Effector memory CD8-positive, alpha-beta T cell (primary cell): ENCODE results near the gene RIMS4.

Source experiments
- ATAC-seq: fragments of 150-1000 bp; cut with Tn5 transposase; replicated peaks from 2 replicates; pipeline ENCODE4 v1.10.0; 2021; ENCODE audit warnings: mild to moderate bottlenecking, moderate library complexity
- DNase-seq, 3 experiments: peaks; one replicate each; pipeline ENCODE4 v3.0.0; 2021
- H3K27ac Mint-ChIP-seq, 2 donors: one replicate each; pipeline ENCODE4 v1.8.0; 2022; ENCODE audit warnings: mild to moderate bottlenecking in 2 of 2, mixed read lengths in 2 of 2, moderate library complexity in 2 of 2
- H3K27me3 Mint-ChIP-seq, 2 donors: one replicate each; pipeline ENCODE4 v1.8.0; 2022; ENCODE audit warnings: mixed read lengths in 2 of 2
- H3K36me3 Mint-ChIP-seq: one replicate; pipeline ENCODE4 v1.8.0; 2022; ENCODE audit warnings: mild to moderate bottlenecking, moderate library complexity, mixed read lengths; ENCODE audit not compliant: insufficient read depth
- H3K4me1 Mint-ChIP-seq, 2 donors: one replicate each; pipeline ENCODE4 v1.8.0; 2022; ENCODE audit warnings: low read depth in 2 of 2, mixed read lengths in 2 of 2
- H3K4me3 Mint-ChIP-seq, 2 donors: one replicate each; pipeline ENCODE4 v1.8.0; 2022; ENCODE audit warnings: mild to moderate bottlenecking in 2 of 2, mixed read lengths in 2 of 2, moderate library complexity in 2 of 2
- H3K9me3 Mint-ChIP-seq, 2 donors: one replicate each; pipeline ENCODE4 v1.8.0; 2022; ENCODE audit warnings: mixed read lengths in 2 of 2

The RIMS4 gene

DNA sequence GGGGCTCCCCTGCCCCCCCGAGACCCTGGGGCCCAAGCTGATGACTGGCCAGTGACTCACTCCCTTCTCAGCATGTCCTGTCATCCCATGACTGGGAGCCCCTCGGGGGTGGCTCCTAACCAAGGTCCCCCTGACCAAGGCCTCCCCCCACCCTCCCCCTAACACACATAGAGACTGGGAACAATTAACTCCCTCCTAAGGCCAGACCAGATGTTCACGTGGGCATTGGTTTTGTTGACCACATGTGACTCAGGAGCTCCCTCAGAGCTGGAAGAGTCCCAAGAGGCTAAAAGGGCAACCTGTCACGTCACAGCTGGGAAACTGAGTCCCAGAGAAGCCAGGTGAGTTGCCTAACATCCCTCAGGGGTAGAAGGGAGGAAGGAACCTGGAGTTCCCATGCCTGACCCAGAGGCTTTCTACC lies 105.8 kb downstream of the RIMS4 start:
- Mint-ChIP-seq H3K4me3 (no peak overlapping the region), H3K36me3 (peaks cover 4% of the 10 kb centered on the region), H3K4me1 (no peaks in the 10 kb centered on the region), H3K27me3 (peaks cover 8 to 28% of the 10 kb centered on the region in 2 donors), H3K27ac (no peak overlapping the region), H3K9me3 (no peaks in the 10 kb centered on the region)
- DNase-seq (no peak), ATAC-seq (no peak)

DNA sequence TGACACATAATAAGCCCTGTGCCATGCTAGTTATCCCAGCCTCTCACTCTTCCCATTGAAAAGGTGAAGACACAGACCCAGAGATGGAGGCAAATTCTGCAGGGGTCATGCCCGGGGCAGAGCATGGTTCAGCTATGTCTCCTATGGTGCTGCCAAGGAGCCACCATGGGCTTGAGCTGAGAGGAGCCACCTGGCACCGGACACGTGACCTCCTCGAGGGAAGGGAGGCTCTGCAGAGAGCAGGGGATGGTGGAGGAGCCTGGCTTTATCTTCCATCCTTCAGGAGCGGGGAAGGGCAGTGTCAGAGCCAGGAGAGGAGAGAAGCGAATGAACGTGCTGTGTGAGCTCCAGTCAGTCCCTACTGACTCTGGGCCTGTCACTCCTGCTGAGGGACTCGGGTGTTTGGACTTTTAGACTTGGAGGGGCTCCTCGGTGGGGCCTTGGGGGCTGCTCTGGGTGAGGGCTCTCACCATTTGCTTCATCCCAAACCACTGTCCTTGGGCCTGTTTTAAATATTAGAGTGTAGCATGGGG lies 106.3 kb downstream of the RIMS4 start:
- Mint-ChIP-seq H3K4me1 (no peaks in the 10 kb centered on the region), H3K36me3 (peaks cover 4% of the 10 kb centered on the region), H3K27me3 (peaks cover 8 to 28% of the 10 kb centered on the region in 2 donors), H3K9me3 (no peaks in the 10 kb centered on the region), H3K4me3 (no peak overlapping the region), H3K27ac (no peak overlapping the region)
- no peak for DNase-seq
- ATAC-seq, result no peak

DNA sequence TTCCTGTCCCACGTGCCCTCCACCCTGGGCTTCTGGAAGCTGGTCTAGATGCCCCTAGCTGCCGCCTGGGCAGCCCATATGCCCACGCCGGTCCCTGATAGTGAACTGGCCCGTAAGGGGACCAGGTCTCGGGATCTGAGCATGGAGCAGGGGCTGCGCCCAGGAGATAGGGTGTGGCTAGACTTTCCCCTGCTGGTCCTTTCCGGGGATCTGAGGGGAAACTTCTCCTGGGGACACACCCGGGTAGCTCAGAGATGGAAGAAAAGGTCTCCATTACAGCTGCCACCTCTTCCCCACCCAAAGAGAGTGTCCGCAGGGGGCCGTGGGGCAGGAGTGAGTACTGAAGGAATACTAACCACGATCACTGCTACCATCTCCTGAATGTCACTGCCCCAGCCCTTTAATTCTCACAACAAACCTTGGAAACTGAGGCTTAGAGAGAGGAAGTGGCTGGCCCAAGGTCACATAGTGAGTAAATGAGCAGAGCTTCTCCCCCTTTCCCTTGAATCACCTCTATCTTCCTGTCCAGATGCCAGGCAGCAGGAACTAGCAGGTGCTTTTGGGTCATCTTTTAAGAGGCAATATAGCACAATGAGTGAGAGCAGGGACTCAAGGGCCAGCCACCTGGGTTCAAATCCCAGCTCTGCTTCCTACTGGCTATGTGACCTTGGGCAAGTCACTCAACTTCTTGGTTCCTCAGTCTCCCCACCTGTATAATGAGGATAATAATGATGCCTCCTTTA lies 107.0 kb downstream of the RIMS4 start:
- H3K9me3 Mint-ChIP-seq, result no peaks in the 10 kb centered on the region
- no peak for ATAC-seq

GRCh38 chr20:44702776-44703175 lies 107.6 kb downstream of the RIMS4 start:
- Mint-ChIP-seq H3K9me3 (no peaks in the 10 kb centered on the region), H3K4me3 (no peak overlapping the region), H3K27me3 (peaks cover 8 to 28% of the 10 kb centered on the region in 2 donors), H3K27ac (no peak overlapping the region), H3K4me1 (no peaks in the 10 kb centered on the region), H3K36me3 (peaks cover 4% of the 10 kb centered on the region)
- no peak for ATAC-seq
- no peak for DNase-seq

More for the DNA sequence above, 107.0 kb downstream of the RIMS4 start:
- H3K27me3 Mint-ChIP-seq, result peaks cover 8 to 28% of the 10 kb centered on the region in 2 donors
- peaks cover 4% of the 10 kb centered on the region for H3K36me3 Mint-ChIP-seq
- H3K4me1 Mint-ChIP-seq, result no peaks in the 10 kb centered on the region
- DNase-seq, result no peak
- H3K27ac Mint-ChIP-seq, result no peak overlapping the region
- no peak overlapping the region for H3K4me3 Mint-ChIP-seq

DNA sequence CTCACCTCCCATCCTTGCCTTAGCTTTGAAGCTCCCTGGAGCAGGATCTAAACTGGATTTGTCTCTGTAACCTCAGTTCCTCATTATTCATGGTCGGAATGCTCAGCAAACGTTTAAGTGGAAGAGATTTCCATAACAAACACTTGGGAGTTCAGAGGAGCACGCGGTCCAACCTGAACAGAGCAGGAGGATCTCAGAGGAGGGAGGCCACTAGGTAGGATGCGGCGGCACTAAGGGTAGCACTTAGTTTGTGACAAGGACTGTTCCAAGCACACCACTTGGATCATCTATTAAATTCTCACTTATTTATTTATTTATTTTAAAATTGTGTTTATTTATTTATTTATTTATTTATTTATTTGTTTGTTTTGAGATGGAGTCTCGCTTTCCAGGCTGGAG lies 108.5 kb downstream of the RIMS4 start:
- Mint-ChIP-seq H3K4me1 (no peaks in the 10 kb centered on the region), H3K27ac (no peak overlapping the region), H3K27me3 (peaks cover 8 to 28% of the 10 kb centered on the region in 2 donors), H3K4me3 (no peak overlapping the region), H3K9me3 (no peaks in the 10 kb centered on the region), H3K36me3 (peaks cover 4% of the 10 kb centered on the region)
- ATAC-seq (no peak), DNase-seq (no peak)
